Activated CD4-positive, alpha-beta T cell treated with anti-CD3 and anti-CD28 coated beads for 1 hour (primary cell): Measurements from ENCODE around the gene TRIM17.

Experiments used
- DNase-seq: peaks from one replicate; pipeline ENCODE4 v3.0.0-alpha.2; 2020

TRIM17 gene

GRCh38 chr1:228415221-228415620 is 1.4 kb downstream of the TRIM17 start:
- DNase-seq, result no peak

- DNase-seq, result no peak
Observed at GRCh38 chr1:228414511-228415211, 2.0 kb downstream of the TRIM17 start.

- DNase-seq, result no peak
Observed at GRCh38 chr1:228413241-228414010, 3.2 kb downstream of the TRIM17 start.

- DNase-seq, result no peak
Observed at GRCh38 chr1:228411548-228412430, 4.9 kb downstream of the TRIM17 start.

GRCh38 chr1:228411121-228411520 is 5.5 kb downstream of the TRIM17 start:
- no peak for DNase-seq

GRCh38 chr1:228410671-228411070 is 6.0 kb downstream of the TRIM17 start:
- DNase-seq, result no peak

- DNase-seq, result no peak
Observed at GRCh38 chr1:228410015-228410414, 6.6 kb downstream of the TRIM17 start.

- no peak for DNase-seq
Observed at GRCh38 chr1:228408869-228409805, 7.5 kb downstream of the TRIM17 start.

GRCh38 chr1:228408041-228408868 is 8.4 kb downstream of the TRIM17 start:
- DNase-seq, result no peak

- no peak for DNase-seq
Observed at GRCh38 chr1:228407106-228408040, 9.3 kb downstream of the TRIM17 start.

GRCh38 chr1:228405979-228406228 is 10.8 kb downstream of the TRIM17 start:
- no peak for DNase-seq

- no peak for DNase-seq
Observed at GRCh38 chr1:228405200-228405978, 11.3 kb downstream of the TRIM17 start.

- no peak for DNase-seq
Observed at GRCh38 chr1:228404107-228404720, 12.4 kb downstream of the TRIM17 start.

GRCh38 chr1:228403231-228403631 is 13.4 kb downstream of the TRIM17 start:
- no peak for DNase-seq

GRCh38 chr1:228402641-228403025 is 14.0 kb downstream of the TRIM17 start:
- no peak for DNase-seq

GRCh38 chr1:228401782-228402640 is 14.7 kb downstream of the TRIM17 start:
- DNase-seq, result no peak

GRCh38 chr1:228400692-228401454 is 15.8 kb downstream of the TRIM17 start:
- DNase-seq, result no peak
